Tibial nerve (tissue), 4 donors: ENCODE measurements around the gene SDR39U1. TPM values are rescaled to one million over a fixed set of nuclear protein-coding genes. Genes with fewer than 3 reads are reported as not detected.
A peak's percentile ranks its signal among the peaks of the same experiment; 100 is the strongest.

ENCODE experiments used
- DNase-seq, 2 donors: peaks; one replicate each; pipeline ENCODE4 v3.0.0-alpha.2; 2019; ENCODE audit warnings: low spot score in 2 of 2
- H3K27ac ChIP-seq, 4 donors: fragments of 200-600 bp; sonication (generic) in 3 of 4; one replicate each; pipeline ENCODE4 v1.5.1; 2017 to 2019; ENCODE audit warnings: mild to moderate bottlenecking in 1 of 4
- H3K27me3 ChIP-seq, 2 donors: fragments of 200-600 bp; sonication (generic) in 1 of 2; one replicate each; pipeline versions ENCODE4 v1.5.1 to v1.6.0; 2017 to 2019
- H3K36me3 ChIP-seq, 3 donors: fragments of 200-600 bp; sonication (generic); one replicate each; pipeline ENCODE4 v1.5.1; 2018 to 2019
- H3K4me1 ChIP-seq, 4 donors: fragments of 200-600 bp; sonication (generic) in 3 of 4; one replicate each; pipeline ENCODE4 v1.5.1; 2017 to 2019
- H3K4me3 ChIP-seq, 4 donors: fragments of 200-600 bp; sonication (generic) in 3 of 4; one replicate each; pipeline ENCODE4 v1.5.1; 2017 to 2019; ENCODE audit warnings: mild to moderate bottlenecking in 1 of 4, moderate library complexity in 1 of 4
- H3K9me3 ChIP-seq, 4 donors: fragments of 200-600 bp; sonication (generic) in 3 of 4; one replicate each; pipeline ENCODE4 v1.5.1; 2017 to 2019
- EP300 ChIP-seq, 2 donors: sonication (generic); formaldehyde crosslinking; IDR thresholded peaks; one replicate each; pipeline ENCODE4 v1.6.1; 2017; ENCODE audit warnings: antibody characterized with exemption in 2 of 2, mild to moderate bottlenecking in 1 of 2
- POLR2A ChIP-seq, 2 donors: fragments of 450-650 bp; IDR thresholded peaks; one replicate each; pipeline ENCODE4 v1.6.1; 2017; ENCODE audit warnings: antibody characterized with exemption in 2 of 2, mild to moderate bottlenecking in 2 of 2, moderate library complexity in 2 of 2
- WGBS, 2 donors: methylation state at CpG; one replicate each; pipeline ENCODE4 v1.1.5; 2018; 5-methylcytosine and 5-hydroxymethylcytosine counted together
- total RNA-seq, 4 donors: library from RNA; depleted of rRNA; stranded (reverse); fragments of >200 nt; gene quantifications; one replicate each; pipeline ENCODE4 v1.1.0, GENCODE V29; 2016
- TF ChIP-seq, protein P1 (sequence below), 5 experiments: fragments of 200-600 bp in 3 of 5; fragments of 450-650 bp in 2 of 5; sonication (generic) in 3 of 5; IDR thresholded peaks; one replicate each; pipeline ENCODE4 v1.5.1; 2016 to 2019; ENCODE audit warnings: antibody characterized with exemption in 5 of 5, mild to moderate bottlenecking in 3 of 5, moderate library complexity in 2 of 5

The SDR39U1 gene
- total RNA-seq, 4 donors from 2014 or later = 37.9 to 64.9 (median 60.8) TPM

DNA sequence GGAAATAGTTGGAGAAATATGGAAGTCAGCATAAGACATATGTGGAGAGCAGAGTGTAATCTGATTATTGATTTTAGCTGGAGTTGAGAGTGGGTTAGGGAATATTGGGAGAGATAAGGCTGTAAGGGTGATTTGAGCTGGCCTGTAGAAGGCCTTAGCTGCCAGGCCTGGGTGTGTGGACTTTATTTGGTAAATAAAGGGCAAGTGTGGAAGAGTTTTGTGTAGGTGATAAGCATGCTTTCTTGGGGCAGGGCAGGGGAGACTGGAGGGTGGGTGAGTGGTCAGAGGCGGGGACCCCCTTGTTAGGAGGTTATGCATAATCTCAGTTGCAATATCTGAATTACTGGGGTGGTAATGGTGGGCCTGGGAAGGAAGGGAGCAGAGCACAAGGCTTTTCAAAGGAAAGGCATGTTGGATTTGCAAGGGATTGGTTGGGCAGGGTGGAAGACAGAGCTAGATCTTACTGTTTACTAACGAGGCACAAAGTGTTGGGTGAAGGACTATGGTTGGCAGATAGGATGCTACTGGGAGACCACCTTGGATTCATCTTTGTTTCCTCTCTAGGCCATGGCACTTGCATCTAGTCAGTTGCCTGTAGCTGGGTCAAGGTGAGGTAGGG lies 7.3 kb downstream of the SDR39U1 start:
- Histone ChIP-seq H3K9me3 (no peaks in the 10 kb centered on the region), H3K27me3 (no peaks in the 10 kb centered on the region), H3K4me1 (peaks cover 0 to 77% (median 34%) of the 10 kb centered on the region in 4 donors), H3K27ac (peak overlapping the region in 1 of 4 donors; percentile 74), H3K36me3 (peaks cover 0 to 90% (median 27%) of the 10 kb centered on the region in 3 donors), H3K4me3 (no peak overlapping the region)
- 78 to 82% methylated on average over 2 of the region's 2 CpGs for WGBS, 2 donors
- DNase-seq = no peak
- TF ChIP-seq, protein P1, sequence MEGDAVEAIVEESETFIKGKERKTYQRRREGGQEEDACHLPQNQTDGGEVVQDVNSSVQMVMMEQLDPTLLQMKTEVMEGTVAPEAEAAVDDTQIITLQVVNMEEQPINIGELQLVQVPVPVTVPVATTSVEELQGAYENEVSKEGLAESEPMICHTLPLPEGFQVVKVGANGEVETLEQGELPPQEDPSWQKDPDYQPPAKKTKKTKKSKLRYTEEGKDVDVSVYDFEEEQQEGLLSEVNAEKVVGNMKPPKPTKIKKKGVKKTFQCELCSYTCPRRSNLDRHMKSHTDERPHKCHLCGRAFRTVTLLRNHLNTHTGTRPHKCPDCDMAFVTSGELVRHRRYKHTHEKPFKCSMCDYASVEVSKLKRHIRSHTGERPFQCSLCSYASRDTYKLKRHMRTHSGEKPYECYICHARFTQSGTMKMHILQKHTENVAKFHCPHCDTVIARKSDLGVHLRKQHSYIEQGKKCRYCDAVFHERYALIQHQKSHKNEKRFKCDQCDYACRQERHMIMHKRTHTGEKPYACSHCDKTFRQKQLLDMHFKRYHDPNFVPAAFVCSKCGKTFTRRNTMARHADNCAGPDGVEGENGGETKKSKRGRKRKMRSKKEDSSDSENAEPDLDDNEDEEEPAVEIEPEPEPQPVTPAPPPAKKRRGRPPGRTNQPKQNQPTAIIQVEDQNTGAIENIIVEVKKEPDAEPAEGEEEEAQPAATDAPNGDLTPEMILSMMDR (IDR thresholded peaks at IDR 0.05) = no peak
- TF ChIP-seq EP300 (IDR thresholded peaks at IDR 0.05) = no peak
- TF ChIP-seq POLR2A (IDR thresholded peaks at IDR 0.05) = no peak

DNA sequence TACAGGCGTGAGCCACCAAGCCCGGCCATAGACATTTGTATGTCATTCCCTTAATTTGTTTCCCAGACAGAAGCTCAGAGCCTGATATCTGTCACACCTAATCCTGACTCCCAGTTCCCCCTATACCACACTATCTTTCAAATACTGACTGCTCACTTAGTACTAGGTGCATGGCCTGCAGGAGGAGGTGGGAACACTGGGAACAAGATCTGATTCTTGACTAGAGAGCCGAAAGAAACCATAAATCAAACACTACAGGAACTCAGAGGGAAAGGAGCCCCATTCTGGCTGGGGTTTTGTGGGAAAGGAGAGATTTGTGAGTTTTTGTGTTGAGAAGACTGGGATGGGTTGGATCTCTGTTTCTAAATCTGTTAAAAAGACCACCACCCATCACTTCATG lies 7.9 kb downstream of the SDR39U1 start:
- no peak for DNase-seq
- peaks cover 0 to 70% (median 32%) of the 10 kb centered on the region in 4 donors for H3K4me1 ChIP-seq
- no peaks in the 10 kb centered on the region for H3K27me3 ChIP-seq
- no peak for TF ChIP-seq EP300 (IDR thresholded peaks at IDR 0.05)
- TF ChIP-seq, protein P1 (IDR thresholded peaks at IDR 0.05) = no peak
- no peak for TF ChIP-seq POLR2A (IDR thresholded peaks at IDR 0.05)
- peak overlapping the region in 1 of 4 donors; percentile 74 for H3K27ac ChIP-seq
- 65 to 76% methylated on average over 3 of the region's 3 CpGs for WGBS, 2 donors
- H3K4me3 ChIP-seq = no peak overlapping the region
- H3K9me3 ChIP-seq = no peaks in the 10 kb centered on the region
- H3K36me3 ChIP-seq = peaks cover 0 to 84% (median 21%) of the 10 kb centered on the region in 3 donors

DNA sequence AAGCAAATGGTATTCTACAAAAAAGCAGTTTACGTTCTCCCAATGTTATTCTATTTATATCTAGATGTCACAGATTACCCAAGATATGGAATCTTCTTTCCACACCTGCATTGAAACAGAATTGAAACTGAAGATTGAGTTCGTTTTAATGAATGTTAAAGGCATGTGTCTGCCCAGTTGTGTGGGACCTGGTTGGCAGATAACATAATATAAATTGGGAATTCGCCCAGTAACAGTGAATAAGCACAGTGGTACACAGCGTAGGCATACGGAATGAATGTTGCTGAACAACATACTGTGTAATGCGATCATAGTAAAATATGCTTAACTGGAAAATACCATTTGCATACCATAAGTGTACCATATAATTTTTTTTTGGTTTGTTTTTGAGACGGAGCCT lies 8.5 kb downstream of the SDR39U1 start:
- DNase-seq = no peak

DNA sequence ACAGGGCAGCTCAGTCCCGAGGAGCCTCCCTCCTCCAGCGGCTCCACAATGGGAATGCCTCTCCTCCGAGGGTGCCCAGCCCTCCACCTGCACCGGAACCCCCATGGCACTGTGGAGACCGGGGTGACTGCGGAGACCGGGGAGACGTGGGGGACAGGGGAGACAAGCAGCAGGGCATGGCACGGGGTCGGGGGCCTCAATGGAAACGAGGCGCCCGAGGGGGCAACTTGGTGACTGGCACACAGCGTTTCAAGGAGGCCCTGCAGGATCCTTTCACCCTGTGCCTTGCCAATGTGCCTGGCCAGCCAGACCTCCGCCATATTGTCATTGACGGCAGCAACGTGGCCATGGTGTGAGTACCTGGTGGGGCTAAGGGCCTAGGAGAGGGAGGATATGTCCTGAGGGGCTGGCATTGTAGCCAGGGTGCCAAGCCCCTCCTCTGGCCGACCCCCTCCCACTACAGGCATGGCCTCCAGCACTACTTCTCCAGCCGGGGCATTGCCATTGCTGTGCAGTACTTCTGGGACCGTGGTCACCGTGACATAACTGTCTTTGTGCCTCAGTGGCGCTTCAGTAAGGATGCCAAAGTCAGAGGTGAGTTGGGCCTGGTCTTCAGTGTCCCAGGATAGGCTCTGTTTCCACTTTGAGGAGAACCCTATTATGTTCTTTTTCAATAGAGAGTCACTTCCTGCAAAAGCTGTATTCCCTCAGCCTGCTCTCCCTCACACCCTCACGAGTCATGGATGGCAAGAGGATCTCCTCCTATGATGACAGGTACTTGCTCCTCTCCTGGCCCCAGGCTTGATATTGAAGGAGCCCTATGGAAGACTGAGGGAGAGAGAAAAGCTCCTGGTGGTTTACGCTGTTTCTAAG lies 10.1 kb downstream of the SDR39U1 start:
- Histone ChIP-seq H3K27ac (peak overlapping the region in 3 of 4 donors; percentile 95 to 99 (median 98)), H3K9me3 (no peaks in the 10 kb centered on the region), H3K36me3 (peaks cover 0 to 62% (median 12%) of the 10 kb centered on the region in 3 donors), H3K27me3 (no peaks in the 10 kb centered on the region), H3K4me1 (peaks cover 0 to 65% (median 40%) of the 10 kb centered on the region in 4 donors), H3K4me3 (peak overlapping the region in 1 of 4 donors; percentile 72)
- no peak for DNase-seq
- 79 to 82% methylated on average over 23 to 24 of the region's 24 CpGs for WGBS, 2 donors
- no peak for TF ChIP-seq EP300 (IDR thresholded peaks at IDR 0.05)
- TF ChIP-seq, protein P1 (IDR thresholded peaks at IDR 0.05) = no peak
- TF ChIP-seq POLR2A (IDR thresholded peaks at IDR 0.05) = no peak

More for the DNA sequence above, 8.5 kb downstream of the SDR39U1 start:
- H3K4me3 ChIP-seq = no peak overlapping the region
- no peaks in the 10 kb centered on the region for H3K9me3 ChIP-seq
- H3K27me3 ChIP-seq = no peaks in the 10 kb centered on the region
- 78 to 83% methylated on average over 7 of the region's 7 CpGs for WGBS, 2 donors
- TF ChIP-seq POLR2A (IDR thresholded peaks at IDR 0.05) (no peak), EP300 (IDR thresholded peaks at IDR 0.05) (no peak)
- TF ChIP-seq, protein P1 (IDR thresholded peaks at IDR 0.05) = no peak
- H3K27ac ChIP-seq = no peak overlapping the region
- peaks cover 0 to 78% (median 19%) of the 10 kb centered on the region in 3 donors for H3K36me3 ChIP-seq
- H3K4me1 ChIP-seq = peaks cover 0 to 70% (median 39%) of the 10 kb centered on the region in 4 donors
